DMS114 treated with DMSO at 0.1 percent for 48 hours (cell line): ENCODE results near the gene PODXL2.
"Not testable (repeated sequence)": the region's sequence is repeated elsewhere in the genome, so short reads cannot be mapped to it uniquely, and the experiment has no call there.

Source experiments
- DNase-seq: peaks from one replicate; lab custom pipeline; 2025; ENCODE audit not compliant: unreplicated experiment; lab: John Stamatoyannopoulos, UW

The PODXL2 gene

DNA sequence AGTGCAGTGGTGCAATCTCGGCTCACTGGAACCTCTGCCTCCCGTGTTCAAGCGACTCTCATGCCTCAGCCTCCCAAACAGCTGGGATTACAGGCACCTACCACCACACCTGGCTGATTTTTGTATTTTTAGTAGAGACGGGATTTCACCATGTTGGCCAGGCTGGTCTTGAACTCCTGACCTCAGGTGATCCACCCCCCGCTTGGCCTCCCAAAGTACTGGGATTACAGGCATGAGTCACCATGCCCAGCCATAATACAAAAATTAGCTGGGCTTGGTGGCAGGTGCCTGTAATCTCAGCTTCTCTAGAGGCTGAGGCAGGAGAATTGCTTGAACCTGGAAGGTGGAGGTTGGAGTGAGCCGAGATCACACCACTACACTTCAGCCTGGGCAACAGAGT is 26.0 kb downstream of the PODXL2 start:
- DNase-seq: not testable (repeated sequence)

DNA sequence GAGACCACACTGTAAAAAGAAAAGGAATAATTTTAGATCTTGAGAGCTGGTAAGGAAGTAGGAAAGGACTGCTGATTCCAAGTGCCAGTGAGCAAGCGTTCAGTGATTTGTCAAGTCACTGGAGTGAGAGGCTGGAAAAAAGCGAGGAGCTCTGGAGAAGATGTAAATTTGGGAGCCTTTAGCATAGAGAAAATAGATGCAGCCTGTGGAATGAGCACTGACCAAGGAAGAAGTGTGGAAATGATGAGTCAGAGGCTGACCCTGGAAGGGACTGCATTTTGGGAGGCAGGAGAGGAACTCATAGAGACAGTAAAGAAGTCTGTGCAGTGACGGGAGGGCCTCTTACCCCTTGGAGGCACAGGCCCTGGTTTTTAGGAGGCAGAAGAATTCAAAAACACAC is 26.7 kb downstream of the PODXL2 start:
- DNase-seq: no peak

DNA sequence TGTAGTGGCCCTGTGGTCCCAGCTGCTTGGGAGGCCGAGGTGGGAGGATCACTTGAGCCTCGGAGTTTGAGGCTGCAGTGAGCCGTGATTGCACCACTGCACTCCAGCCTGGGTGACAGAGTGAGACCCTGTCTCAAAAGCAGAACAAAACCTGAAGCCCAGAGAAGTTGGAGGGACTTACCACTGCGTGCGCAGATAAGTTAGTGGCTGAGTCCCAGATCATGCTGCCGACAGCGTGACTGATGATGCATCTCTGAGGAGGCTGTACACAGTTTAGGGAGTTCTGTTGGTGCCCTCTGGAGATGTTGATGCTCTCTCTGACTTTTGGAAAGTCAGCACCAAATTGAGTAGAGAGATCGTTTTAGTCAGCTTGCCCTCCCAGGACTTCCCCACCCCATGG is 27.9 kb downstream of the PODXL2 start:
- no peak for DNase-seq

- no peak for DNase-seq
These were observed 29.2 kb downstream of the PODXL2 start for GRCh38 chr3:127658234-127658633.

DNA sequence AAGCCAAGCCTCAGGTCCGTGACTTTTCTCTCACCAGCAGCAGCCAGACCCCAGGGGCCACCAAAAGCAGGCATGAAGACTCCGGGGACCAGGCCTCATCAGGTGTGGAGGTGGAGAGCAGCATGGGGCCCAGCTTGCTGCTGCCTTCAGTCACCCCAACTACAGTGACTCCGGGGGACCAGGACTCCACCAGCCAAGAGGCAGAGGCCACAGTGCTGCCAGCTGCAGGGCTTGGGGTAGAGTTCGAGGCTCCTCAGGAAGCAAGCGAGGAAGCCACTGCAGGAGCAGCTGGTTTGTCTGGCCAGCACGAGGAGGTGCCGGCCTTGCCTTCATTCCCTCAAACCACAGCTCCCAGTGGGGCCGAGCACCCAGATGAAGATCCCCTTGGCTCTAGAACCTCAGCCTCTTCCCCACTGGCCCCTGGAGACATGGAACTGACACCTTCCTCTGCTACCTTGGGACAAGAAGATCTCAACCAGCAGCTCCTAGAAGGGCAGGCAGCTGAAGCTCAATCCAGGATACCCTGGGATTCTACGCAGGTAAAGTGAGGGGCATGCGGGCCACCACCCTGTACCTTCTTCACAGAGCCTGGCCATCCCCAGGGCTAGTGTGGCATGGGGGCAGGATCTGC is 31.8 kb downstream of the PODXL2 start:
- no peak for DNase-seq

DNA sequence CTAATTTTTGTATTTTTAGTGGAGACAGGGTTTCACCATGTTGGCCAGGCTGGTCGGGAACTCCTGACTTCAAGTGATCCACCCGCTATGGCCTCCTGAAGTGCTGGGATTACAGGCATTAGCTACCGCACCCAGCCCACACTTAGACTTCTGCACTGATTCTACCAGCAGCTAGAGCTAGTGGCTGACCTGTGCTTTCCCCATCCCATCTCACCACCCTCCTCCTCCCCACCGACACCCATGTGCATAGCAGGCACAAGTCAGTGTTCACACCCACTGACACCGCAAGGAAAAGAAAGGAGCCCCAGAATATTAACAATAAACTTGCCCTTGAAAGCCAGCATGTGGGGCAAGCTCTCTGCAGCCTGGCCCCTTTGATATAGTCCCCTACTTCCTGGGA is 32.6 kb downstream of the PODXL2 start:
- DNase-seq: no peak

DNA sequence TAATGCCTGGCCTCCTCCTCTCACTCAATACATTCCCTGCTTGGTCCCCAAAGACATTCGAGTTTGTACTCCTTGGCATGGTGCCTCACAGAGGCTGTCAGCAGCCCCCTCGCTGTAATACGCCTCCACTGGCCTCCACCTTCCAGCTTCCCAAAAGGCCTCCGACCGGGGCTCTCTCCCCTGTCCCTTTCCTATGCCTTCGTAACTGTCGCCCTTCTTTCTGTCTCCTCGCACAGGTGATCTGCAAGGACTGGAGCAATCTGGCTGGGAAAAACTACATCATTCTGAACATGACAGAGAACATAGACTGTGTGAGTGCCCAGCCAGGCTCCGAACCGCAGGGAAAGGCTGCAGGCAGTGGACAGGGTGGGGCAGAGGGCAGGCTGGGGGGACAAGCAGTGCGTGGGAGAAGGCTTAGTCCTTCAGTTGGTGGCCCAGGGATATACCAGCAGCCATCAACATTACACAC is 33.0 kb downstream of the PODXL2 start:
- DNase-seq: no peak

GRCh38 chr3:127663151-127663550 is 34.2 kb downstream of the PODXL2 start:
- DNase-seq: no peak

DNA sequence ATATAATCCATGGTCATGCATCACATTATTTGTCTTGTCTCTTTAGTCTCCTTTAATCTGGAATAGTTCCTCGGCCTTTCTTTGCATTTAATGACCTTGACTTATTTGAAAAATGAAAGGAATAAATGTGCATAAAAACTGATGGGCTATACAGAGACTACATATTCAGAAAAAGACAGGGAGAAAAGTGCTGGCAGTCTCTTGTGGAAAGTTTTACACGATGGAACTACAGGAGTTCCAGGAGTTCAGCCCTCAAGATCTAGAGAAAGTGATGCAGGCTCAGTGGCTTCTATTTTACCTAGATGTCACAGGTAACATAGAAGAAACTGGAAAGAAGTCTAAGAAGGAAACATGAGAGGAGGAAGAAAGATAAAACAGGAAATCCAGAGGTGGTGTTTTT is 36.2 kb downstream of the PODXL2 start:
- DNase-seq: no peak

- DNase-seq: no peak
These were observed 36.6 kb downstream of the PODXL2 start for GRCh38 chr3:127665586-127665985.

- no peak for DNase-seq
These were observed 37.7 kb downstream of the PODXL2 start for GRCh38 chr3:127666676-127667075.

DNA sequence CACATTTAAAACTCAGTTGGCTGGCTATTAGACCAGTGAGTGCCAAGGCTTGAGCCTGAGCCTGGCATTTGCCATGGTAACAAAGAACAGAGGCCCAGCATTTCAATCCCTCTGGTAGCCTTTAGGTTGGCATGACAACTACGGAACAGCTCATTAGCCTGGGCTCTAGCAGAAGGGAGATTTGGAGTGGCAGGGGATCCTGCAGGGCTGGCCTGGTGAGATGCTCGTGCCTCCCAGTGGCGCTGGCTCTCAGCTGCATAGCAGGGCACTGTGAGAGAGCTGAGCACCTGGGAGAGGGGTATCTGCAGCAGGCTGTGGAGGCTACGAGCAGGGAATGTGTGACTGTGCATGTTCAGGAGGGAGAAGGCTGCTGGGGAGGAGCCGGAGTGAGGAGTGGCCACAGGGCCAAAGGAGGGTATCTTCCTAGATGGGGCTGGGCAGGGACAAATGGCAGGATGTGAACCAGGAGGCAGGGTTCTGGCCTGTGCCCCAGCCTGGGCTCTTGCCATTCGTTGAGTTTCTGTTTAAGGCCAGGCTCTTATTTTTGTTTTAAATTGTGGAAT is 38.2 kb downstream of the PODXL2 start:
- DNase-seq: no peak

DNA sequence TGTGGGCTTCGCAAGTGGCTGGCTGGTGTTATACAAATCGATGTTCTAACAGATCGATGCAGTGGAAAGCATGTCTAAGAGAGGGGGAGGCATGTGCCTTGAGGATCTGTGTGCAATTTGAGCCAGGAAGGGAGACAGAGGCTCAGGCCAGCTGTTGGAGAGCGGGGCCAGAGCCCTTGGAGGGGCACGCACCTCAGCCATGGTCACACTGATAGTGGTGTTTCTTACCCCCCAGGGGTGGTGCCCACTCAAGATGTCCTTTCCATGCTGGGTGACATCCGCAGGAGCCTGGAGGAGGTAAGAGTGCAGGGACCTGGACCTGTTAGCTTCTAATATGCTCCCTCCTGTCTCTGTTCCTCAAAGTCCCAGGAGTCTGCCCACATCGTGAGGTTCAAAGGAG is 39.9 kb downstream of the PODXL2 start:
- no peak for DNase-seq

DNA sequence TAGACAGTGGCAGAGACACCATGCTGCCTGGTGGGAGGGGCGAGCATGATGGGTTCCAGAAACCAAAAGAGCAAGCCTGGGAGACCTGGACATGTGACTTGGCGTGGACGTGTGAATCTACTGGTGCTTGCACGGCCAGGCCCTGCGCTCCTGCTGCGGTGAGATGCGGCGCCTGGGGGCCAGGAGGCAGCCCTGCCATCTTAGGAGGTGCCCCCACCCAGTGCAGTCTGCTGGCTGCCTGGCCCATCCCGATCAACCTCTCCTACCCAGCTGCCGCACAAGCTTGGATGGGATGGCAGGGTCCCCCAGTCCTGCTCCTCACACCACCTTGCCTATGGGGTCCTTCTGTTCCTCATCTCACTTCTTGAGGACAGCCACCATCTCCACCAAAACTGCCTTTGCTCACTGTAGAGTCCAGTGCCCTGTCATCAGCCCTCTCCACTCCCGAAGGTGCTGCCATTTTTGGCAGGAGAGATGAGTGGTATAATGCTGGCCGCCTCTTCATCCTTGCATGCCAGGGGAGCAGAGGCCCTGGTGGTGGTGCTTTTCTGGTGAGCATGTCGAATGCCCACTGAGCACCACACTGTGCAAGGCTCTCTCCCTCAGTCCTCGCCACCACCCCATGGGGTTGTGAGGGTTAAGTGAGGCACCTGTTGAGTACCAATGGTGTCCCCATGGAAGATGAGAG is 40.7 kb downstream of the PODXL2 start:
- DNase-seq: no peak

- no peak for DNase-seq
These were observed 41.2 kb downstream of the PODXL2 start for GRCh38 chr3:127670229-127670559.

DNA sequence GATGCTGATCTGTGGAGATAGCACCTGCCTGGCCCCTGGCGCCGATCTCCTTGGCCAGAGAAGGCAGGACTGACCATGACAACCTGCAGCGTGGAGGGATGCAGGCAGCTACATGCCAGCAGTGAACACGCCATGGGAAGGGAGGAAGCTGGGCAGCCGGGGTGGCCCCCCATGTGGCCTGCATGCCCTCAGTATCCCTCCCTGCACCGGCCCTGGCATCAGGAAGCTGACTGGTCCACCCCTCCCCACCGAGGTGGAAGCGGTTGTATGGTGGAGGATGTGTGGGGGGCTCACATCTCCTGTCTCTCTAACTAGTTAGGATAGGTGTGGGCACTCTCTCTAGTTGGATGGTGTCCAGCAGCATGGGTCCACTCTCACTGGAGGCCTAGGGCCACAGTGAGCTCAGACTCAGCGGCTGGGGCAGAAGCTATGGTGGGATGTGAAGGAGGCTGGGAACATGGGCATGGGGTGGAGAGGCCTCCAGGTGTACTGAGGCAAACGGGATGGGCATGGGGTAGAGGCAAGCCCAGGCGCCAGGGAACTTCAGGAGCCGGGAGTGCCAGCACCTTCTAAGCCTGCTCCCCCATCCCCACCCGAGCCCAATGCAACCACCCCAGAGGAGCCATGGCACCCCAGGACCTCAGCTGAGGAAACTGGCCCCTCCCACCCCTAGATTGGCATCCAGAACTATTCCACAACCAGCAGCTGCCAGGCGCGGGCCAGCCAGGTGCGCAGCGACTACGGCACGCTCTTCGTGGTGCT is 42.0 kb downstream of the PODXL2 start:
- DNase-seq: no peak

- DNase-seq: no peak
These were observed 42.8 kb downstream of the PODXL2 start for GRCh38 chr3:127671523-127672428.

DNA sequence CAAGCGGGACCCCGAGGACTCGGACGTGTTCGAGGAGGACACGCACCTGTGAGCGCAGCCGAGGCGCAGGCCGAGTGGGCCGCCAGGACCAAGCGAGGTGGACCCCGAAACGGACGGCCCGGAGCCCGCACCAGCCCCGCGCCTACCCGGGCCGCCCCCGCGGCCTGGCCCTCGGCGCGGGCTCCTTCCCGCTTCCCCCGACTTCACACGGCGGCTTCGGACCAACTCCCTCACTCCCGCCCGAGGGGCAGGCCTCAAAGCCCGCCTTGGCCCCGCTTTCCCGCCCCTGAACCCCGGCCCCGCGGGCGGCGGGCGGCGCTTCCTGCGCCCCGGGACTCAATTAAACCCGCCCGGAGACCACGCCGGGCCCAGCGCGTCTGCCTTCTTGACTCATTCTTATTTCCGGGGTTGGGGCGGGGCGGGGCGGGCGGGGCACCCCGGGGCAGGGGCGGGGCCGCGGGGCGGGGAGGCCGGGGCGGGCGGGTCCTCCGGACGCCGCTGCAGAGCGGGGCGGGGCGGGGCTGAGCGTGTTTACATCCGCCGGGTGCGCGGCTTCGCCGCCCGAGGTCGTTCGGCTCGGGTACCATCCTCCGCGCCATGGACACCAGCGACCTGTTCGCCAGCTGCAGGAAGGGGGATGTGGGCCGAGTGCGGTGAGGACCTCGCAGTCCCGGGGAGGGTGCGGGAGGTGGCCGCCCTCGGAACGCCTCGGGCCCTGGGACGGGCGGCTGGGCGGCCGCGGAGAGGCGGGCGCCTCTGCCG is 43.6 kb downstream of the PODXL2 start, which contains the start of gene ABTB1:
Gene ABTB1, plus strand, starts transcription at position 524 of the 762 bp plus-strand sequence. Its CDS starts 74 bp downstream, at position 598.
- peak; percentile 26 for DNase-seq

- no peak for DNase-seq
These were observed 44.5 kb downstream of the PODXL2 start for GRCh38 chr3:127673191-127674100.
